Sigmoid colon (tissue), 4 donors: ENCODE results near the gene SIAH2.

ENCODE experiments used
- CTCF ChIP-seq, 4 experiments: fragments of 450-650 bp in 3 of 4; fragments of 200-600 bp in 1 of 4; IDR thresholded peaks; one replicate each; pipeline ENCODE4 v1.5.1; 2016 to 2019; ENCODE audit warnings: antibody characterized with exemption in 4 of 4, mild to moderate bottlenecking in 3 of 4, moderate library complexity in 2 of 4
- POLR2AphosphoS5 ChIP-seq, 4 donors: sonication (generic); formaldehyde crosslinking; IDR thresholded peaks; one replicate each; pipeline ENCODE4 v1.6.1; 2017; ENCODE audit warnings: antibody characterized with exemption in 4 of 4

DNA sequence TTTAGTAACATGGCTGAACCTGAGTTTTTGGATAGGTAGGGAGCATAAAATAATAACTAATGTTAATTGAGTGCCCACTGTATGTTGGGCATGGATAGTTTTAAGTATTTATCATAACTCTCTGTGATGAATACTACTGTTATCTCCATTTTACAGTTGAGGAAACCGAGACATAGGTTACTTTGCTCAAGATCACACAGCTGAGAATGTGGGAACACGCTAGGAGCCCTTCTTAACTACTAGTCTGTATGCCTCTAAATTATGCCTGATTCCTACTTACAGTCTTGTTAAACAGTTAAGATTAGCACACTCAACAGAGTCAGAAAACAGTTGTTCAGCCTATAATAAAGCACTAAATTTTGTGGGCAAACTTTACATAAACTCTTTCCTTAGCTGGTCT, 2.0 kb upstream of the SIAH2 start:
- no peak for TF ChIP-seq CTCF (IDR thresholded peaks at IDR 0.05)
- TF ChIP-seq POLR2AphosphoS5 (IDR thresholded peaks at IDR 0.05): no peak
